HG03521 (cell line): ENCODE results near the gene ODAD4.
A peak's percentile ranks its signal among the peaks of the same experiment; 100 is the strongest.
"Not testable (repeated sequence)": the region's sequence is repeated elsewhere in the genome, so short reads cannot be mapped to it uniquely, and the experiment has no call there.

Experiments
- ATAC-seq: cut with Tn5 transposase; IDR thresholded peaks from one replicate; pipeline ENCODE4 v1.9.1; 2021; ENCODE audit warnings: mild to moderate bottlenecking, moderate library complexity; ENCODE audit not compliant: unreplicated experiment

Gene ODAD4

DNA sequence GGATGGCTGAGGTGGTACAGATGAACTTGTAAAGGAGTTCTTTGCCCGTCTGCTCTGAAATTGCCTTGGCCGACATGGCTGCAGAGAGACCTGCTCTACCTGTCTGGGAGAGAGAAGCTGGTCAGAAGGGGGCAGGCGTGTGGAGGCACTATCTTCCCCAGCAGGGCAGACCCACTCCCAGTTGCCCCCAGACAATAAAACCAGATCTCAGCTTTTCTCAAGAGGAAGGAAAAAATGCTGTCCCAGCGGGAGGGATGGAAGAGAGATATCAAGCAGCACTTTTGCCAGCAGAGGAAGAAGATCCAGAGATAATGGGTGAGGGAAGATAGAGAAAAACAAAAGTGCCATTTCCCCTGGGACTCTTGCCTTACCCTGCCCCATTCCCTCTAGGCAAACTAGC, 16.6 kb upstream of the ODAD4 start:
- no peak for ATAC-seq

DNA sequence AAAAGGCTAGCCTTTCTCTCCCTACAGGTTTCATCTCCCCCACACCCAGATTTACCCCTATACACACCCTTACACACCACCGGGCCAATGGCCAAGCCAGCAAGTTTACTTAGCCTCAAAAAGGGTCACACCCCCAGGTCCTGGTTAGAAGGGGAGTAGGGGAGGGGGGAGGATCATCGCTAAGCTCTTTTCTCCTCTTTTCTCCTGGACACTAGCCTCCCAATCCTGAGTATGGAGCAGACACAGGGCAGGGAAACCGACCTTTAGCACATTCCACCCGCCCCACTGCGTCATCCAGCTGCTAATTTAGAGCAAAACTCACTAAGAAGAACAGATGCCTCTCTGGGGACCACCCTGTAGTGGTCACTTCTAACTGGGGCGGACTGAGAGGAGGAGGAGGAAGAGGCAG, 16.1 kb upstream of the ODAD4 start:
- no peak for ATAC-seq

DNA sequence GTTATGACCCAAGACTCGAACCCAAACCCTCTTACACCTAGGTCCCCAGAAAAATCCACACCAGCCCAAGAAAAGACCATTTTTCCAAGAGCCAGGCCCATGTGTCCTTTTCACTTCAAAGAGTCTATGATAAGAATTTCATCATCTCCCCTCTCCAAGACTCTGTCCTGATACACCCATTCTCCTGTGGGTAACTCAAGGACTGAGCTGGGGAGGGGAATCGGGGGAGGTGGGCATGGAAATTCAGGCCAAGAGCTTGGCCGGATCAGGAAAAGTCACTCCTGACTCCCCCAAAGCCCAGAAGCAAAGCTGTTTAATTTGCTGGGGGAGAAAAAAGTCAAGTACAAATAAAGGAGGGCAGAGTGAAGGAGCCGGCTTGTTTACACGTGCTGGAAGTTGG, 15.4 kb upstream of the ODAD4 start:
- ATAC-seq = no peak

DNA sequence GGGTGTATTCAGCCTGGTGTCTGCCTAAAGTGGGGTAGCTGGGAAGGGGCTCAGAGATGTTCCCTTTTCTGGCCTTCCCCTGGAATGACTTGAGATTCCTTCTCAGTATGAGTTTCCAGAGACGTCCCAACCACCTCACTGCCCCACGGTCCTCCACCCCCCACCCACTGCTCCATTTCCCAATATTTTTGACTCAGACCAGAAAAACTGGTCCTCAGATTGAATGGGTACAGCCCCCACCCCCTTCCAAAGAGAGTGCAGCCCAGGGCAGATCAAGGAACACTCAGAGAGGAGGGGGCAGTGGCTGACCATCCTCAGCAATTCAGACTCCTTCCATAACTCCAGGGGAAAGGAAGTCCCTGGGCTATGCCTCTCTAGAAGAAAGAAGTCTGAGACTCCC, 14.9 kb upstream of the ODAD4 start:
- no peak for ATAC-seq

DNA sequence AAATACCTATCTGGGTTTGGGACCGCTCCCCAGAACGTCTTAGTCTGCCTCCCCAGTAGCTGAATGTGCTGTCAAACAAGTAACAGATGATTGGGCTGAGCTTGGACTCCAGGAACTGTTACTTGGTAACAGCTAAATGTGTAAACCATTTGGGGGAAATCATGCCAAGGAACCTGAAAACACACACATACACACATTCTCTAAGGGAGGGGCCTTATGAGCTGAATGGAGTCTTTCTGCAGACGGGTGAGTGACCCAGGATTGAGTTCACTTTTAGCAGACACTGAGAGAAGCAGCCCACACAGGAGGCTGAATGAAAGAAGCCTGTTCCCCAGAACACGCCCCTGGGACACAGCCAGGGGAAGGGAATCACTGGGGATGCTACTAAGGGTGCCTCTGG, 13.2 kb upstream of the ODAD4 start:
- no peak for ATAC-seq

DNA sequence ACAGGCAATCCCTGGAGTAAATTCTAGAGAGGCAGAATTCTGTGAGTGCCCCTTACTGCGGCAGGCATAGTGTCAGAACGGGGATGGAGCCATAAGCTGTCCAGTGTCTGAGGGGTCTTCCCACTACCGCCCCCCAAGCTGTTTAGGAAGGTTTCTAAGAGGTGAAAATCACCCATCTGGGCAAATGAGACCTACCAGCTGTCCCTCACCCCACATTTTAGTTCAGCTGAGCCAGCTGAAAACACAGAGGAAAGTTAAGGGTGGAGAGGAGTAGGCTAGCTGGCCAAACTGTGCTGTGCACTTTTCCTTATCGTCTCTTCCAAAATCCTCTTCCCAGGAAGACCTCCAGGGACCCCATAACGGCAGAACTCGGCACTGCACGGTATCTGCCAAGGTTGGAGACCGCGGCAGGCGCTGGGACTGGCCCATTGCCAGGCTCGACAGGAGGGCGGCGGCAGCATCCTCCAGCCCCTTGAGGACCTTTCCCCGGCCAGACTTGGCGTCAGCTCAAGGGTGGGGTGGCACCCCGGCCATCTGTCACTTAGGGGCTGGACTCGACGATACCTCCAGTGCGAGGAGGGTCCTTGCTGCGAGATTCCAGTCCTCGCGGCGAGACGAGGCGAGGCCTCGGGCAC, 12.6 kb upstream of the ODAD4 start:
- no peak for ATAC-seq

DNA sequence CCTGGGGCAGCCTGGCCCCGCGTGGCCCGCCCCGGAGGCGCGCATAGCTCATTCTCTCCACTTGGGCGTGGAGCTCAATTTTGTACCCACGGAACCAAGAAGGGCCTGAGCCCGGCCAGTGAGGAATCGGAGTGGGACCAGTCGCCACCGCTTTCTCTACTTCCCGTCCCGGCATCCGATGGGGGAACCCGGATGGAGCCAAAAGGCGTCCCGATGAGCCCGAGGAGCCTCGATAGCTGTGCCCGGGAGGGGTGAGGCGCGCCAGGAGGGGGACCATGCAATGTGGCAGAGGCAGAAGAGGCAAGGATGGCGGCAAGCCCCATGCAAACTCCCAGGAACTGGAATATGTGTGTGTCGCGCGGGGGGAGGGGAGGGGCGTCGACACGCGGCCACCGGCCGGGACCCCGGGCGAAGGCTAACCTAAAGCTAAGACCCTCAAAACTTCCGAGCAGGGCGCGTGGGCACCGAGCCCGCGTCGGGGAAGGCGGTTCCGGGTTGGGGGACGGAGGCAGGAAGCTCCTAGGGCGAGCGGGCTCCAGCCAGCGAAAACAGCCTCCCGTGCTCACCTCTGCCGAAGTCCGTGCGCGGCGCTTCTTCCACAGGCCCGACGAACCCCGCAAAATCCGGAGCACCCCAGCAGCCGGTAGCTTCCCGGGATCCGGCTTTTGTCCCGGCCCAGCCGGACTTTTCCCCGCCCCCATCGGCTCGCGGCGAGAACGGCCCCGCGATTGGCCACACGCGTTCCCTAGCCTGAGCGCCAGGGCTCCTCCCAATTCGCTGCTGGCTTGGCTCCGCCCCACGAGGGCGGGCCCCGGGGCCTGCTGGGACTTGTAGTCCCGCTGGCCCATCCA, 11.9 kb upstream of the ODAD4 start, which contains the start of gene ACLY:
Gene ACLY, minus strand, starts transcription at position 638 of the 851 bp plus-strand sequence. CDS start 5,078 bp downstream, outside the sequence.
- ATAC-seq = peak; percentile 97

DNA sequence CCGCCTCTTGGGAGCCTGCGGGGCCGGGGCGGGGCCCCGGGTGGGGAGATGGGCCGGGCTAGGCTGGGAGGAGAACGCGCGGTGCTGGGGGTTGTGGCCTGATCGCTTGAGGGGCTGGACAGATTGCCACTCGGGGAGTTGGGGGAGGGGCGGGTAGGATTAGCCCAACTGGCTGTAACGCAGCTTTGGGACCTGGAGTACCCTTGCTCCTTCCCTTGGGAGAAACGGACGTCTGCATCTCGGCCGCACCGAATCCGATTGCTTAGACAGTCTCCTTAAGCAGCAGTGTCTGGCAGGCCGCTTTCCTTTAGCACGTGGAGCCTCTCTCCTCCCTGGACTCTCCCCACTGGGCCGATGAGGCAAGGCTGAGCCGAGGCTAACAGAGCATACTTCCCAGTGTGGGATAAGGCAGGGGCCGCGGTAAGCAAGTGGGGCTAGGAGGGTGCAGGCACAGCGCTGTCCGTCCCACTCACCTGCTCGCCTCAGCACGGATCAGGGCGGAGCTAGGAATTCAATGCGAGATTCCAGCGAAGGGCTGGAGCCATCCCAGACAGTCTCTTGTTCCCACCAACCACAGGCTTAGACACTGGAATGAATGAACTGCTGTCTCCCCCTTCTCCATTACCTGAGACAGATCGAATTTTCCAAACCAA, 11.1 kb upstream of the ODAD4 start:
- ATAC-seq = no peak

DNA sequence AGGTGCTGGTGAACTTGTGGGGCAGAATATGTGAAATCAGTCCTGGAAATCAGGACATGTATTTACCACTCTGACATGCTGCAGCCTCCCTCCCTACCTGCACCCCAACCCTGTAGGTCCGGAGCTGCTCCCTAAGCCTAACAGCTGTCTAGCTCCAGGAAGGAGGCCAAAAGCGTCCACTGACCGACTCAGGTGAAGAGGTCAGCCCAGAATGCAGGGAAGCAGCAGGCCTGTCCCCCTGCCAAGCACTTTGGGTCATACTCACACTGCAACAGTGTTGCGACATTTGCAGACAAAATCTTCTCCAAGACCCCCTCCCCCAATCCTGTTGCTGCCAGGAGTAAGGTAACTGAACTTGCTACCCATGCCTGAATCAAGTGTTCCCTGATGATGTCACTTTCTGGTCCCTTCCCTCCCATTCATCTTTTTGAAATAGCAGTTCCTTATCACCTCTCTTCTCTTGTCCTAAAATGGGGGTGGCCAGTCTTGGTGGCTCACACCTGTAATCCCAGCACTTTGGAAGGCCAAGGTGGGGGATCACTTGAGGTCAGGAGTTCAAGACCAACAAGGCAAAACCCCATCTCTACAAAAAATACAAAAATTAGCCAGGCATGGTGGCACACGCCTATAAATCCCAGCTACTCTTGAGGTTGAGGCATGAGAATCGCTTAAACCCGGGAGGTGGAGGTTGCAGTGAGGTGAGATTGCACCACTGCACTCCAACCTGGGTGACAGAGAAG, 10.4 kb upstream of the ODAD4 start:
- no peak for ATAC-seq

DNA sequence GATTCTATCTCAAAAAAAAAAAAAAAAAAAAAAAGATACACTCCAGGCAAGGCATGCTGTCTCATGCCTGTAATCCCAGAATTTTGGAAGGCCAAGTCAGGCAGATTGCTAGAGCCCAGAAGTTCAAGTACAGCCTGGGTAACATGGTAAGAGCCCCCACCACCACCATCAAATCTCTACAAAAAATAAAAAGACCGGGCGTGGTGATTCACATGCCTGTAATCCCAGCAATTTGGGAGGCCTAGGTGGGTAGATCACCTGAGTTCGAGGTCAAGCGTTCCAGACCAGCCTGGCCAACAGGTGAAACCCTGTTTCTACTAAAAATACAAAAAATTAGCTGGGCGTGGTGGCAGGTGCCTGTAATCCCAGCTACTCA, 9.8 kb upstream of the ODAD4 start:
- no peak for ATAC-seq

DNA sequence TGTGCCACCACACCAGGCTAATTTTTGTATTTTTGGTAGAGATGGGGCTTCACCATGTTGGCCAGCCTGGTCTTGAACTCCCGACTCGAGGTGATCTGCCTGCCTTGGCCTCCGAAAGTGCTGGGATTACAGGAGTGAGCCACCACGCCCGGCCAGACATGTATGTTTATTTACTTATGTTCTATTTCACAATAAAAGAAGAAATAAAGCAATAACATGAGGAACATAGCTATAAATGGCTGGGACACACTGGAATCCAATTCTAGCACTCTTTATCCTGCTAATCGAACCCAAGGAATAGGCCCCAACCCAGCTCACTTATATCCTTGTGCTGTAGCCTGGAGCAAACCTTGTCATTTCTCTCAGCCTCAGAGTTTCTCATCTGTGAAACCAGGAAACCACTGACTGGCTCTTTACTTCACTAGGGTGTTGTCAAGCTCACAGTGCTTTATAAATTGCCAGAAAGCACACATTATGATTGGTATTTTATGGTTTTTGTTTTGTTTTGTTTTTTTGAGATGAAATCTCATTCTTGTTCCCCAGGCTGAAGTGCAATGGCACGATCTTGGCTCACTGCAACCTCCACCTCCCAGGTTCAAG, 4.3 kb upstream of the ODAD4 start:
- no peak for ATAC-seq

DNA sequence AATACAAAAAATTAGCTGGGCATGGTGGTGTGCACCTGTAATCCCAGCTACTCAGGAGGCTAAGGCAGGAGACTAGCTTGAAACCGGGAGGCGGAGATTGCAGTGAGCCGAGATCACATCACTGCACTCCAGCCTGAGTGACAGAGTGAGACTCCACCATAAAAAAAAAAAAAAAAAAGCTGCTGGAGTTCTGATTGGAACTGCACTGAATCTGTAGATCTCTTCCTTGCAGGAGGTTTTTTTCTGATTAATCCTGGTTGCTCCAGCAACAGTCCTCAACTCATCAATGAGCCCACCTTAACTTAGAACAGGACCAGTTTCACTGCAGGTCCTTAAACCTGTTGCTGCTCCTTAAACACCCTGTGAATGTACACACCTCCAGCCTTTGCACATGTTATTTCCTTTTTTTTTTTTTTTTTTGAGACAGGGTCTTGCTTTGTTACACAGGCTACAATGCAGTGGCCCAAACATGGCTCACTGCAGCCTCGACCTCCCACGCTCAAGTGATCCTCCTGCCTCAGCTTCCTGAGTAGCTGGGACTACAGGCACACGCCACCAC, 1.6 kb upstream of the ODAD4 start:
- no peak for ATAC-seq

DNA sequence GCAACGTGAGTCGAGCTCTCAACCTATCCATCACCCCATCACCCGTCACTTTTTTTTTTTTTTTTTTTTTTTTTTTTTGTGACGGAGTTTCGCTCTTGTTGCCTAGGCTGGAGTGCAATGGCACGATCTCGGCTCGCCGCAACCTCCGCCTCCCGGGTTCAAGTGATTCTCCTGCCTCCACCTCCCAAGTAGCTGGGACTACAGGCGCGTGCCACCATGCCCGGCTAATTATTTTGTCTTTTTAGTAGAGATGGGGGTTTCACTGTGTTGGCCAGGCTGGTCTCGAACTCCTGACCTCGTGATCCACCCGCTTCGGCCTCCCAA, 378 bp downstream of the ODAD4 start:
- ATAC-seq = peak; percentile 25

DNA sequence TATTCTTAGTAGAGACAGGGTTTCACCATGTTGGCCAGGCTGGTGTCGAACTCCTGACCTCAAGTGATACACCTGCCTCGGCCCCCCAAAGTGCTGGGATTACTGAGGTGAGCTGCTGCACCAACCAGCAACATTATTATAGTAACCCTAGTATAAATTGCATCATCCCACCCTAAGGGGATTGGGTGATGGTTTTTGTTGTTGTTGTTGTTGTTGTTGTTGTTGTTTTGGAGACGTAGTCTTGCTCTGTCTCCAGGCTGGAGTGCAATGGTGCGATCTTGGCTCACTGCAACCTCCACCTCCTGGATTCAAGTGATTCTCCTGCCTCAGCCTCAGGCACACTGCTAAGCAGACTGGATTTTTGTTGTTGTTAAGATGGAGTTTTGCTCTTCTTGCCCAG, 1.3 kb downstream of the ODAD4 start:
- ATAC-seq = not testable (repeated sequence)

DNA sequence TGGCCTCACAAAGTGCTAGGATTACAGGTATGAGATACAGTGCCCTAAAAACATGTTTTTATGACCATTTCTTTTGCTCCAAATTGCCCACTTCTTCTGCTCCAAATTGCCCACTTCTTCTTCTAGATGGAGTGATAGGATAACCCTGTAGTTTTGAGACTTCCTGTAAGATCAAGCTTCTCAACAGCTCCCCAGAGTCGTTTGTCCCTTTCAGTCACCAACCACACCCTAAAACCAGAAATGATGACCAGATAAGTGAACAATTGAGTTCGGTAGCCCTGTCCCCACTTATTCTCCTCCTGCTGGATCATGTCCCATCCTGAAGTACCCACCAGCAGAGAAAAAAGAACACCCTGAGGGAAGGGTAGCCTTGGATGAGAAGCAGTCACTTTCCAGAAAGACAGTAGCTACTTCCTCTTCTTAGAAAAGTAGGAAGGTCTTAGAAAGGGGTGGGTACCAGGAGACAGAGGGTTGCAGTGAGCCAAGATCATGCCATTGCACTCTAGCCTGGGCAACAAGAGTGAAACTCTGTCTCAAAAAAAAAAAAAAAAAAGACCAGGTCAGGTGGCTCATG, 2.5 kb downstream of the ODAD4 start:
- ATAC-seq = no peak

DNA sequence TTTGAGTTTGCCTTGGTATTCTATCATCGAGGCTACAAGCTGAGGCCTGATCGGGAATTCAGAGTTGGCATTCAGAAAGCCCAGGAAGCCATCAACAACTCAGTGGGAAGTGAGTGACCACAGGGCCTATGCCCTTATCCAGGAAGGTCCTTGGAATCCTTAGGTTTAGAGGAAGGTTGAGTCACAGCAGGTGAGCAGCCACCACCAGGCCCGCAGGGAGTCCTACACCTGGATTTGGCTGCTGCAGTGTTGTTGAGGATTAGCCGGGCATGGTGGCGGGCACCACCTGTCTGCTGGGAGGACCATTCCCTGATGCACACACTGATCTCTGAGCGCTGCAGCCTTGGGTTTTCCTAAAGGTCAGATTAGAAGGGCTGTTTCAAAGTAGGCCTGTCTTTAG, 5.2 kb downstream of the ODAD4 start:
- no peak for ATAC-seq

DNA sequence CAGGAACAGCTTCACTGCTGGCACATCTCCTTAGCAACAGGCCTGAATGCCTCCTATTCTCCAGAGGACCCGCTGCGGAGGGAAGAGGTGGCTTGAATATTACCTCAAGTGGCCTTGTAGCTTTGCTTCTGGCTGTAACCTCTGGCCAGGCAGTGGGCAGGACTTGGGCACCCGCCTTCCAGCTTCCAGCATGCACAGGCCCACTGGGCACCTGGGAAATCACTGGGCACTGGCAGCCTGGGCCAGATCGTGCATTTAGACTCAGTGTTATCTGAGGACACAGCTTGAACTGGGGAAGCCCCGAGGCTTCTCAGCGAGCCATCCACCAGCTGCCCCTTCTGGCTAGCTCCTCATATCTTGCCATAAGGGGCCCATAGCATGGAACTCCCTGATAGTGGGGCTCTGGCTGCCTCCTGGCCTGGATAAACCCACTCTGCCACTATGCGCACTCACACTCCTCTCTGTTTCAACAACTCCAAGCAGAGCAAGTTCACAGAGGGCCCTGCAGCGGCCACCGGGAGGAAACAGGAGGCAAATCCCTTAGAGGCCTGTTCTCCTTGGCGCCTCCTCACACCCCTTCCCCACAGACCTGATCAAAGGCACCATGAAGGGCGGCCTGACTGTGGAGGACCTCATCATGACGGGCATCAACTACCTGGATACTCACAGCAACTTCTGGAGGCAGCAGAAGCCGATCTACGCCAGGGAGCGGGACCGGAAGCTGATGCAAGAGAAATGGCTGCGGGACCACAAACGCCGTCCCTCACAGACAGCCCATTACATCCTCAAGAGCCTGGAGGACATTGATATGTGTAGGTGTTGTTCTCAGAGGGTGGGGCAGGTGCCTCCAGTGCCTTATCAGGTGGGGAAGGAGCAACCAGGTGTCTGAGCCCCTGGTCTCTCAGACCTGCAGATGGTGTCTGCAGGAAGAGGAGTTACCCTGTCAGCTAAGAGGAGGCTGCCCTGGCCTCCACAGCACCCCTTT, 7.8 kb downstream of the ODAD4 start:
- no peak for ATAC-seq

DNA sequence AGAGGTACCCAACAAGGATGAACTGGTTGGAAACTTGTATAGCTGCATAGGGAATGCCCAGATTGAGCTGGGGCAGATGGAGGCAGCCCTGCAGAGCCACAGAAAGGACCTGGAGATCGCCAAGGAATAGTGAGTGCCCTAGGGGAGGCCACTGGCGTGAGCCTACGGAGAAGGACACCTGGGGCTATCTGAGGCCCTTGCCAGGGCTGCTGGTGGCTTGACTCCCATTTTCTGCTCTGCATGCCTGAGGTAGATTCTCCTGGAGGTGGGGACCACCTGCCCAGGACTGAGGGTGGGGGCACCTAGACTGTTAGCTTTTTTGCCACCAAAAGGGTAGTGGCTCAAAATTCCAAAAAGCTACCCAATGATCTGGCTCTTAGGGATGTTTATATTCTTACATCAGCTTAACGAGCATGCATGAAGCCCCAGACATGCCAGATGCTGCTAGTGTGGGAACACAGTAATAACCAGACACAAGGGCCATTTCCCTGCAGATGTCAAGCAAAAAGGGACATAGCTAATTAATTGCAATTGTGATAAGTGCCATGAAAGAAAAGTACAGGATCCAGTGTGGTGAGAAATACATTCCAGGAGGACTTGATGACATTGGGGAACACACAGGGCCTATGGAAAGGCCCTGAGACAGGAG, 8.8 kb downstream of the ODAD4 start:
- no peak for ATAC-seq

DNA sequence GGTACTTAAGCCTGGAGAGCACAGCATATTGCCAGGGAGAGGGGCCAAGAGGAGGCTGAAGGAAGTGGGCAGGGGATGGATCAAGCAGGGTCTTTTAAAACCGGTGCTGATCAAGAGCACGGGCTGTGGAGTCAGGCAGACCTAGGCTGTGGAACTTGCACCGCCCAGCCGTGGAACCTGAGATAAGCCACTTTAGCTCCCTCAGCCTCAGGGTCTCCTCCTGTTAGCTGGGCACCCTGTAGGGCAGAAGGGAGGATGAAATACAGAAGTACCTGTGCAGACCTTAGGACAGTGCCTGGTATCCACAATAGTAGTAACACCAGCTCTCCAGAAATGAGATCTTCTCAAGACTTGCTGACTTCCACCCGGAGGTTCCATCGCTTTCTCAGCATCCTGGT, 9.3 kb downstream of the ODAD4 start:
- no peak for ATAC-seq
